HepG2 (cell line): ENCODE measurements around the gene CEACAM16. TPM values are rescaled to one million over a fixed set of nuclear protein-coding genes. Genes with fewer than 3 reads are reported as not detected.
"Not testable (repeated sequence)": the region's sequence is repeated elsewhere in the genome, so short reads cannot be mapped to it uniquely, and the experiment has no call there.

Experiments used
- ATAC-seq: fragments of 200-7000 bp; cut with Tn5 transposase; 3 replicates; pipeline ENCODE4 v1.9.1; 2020; ENCODE audit warnings: mild to moderate bottlenecking, moderate library complexity
- BruUV-seq: library from RNA; stranded (reverse); fragments of 400-500 nt; replicated peaks from 2 replicates; lab custom pipeline; 2021; lab: Mats Ljungman, UMichigan
- CTCF ChIA-PET: fragments of 300-600 bp; formaldehyde crosslinking; extraction: SDS; loops from one replicate; lab custom pipeline; 2021; ENCODE audit warnings: low total read pairs, inconsistent platforms, low intra/inter-chr PET ratio; lab: Yijun Ruan, JAX
- POLR2A ChIA-PET: fragments of 350-600 bp; sonication (Branson Sonifier 250); formaldehyde crosslinking; loops from one replicate; lab custom pipeline; 2020; ENCODE audit warnings: antibody characterized with exemption, inconsistent platforms; lab: Yijun Ruan, JAX
- DNase-seq: peaks from one replicate; pipeline ENCODE4 v3.0.0-alpha.2; 2015; ENCODE audit warnings: low spot score
- FAIRE-seq: peaks from 3 replicates; lab custom pipeline; 2011; peaks lifted over from hg19 to GRCh38; lab: Jason Lieb, UNC
- H2AFZ ChIP-seq: one replicate; pipeline ENCODE4 v1.6.1; 2011; ENCODE audit warnings: low read length, inconsistent platforms
- H3K27ac ChIP-seq: fragments of 300-600 bp; 3 replicates; pipeline ENCODE4 v1.8.0; 2011; ENCODE audit warnings: mixed run types, mild to moderate bottlenecking, mixed read lengths, low read length, inconsistent platforms; ENCODE audit not compliant: insufficient read depth; ENCODE audit errors: extremely low read length
- H3K27me3 ChIP-seq, 2 experiments: fragments of 200-600 bp in 1 of 2; 2 replicates in 1 of 2; 3 replicates in 1 of 2; pipeline versions ENCODE4 v1.6.0 to v1.8.0; 2011; ENCODE audit warnings: low read length in 2 of 2, mild to moderate bottlenecking in 2 of 2, moderate library complexity in 2 of 2, inconsistent platforms in 1 of 2; ENCODE audit not compliant: insufficient read depth in 2 of 2, control insufficient read depth in 1 of 2
- H3K36me3 ChIP-seq, 2 experiments: fragments of 200-600 bp in 1 of 2; replicated peaks in 1 of 2; 2 replicates in 1 of 2; 3 replicates in 1 of 2; pipeline versions ENCODE4 v1.5.1 to v1.8.0; 2011; ENCODE audit warnings: low read length in 2 of 2, inconsistent platforms in 1 of 2; ENCODE audit not compliant: insufficient read depth in 2 of 2, control insufficient read depth in 1 of 2
- H3K4me1 ChIP-seq: 2 replicates; pipeline ENCODE4 v1.5.1; 2012; ENCODE audit warnings: low read length, inconsistent platforms; ENCODE audit not compliant: insufficient read depth
- H3K4me2 ChIP-seq: 2 replicates; pipeline ENCODE4 v1.6.0; 2011; ENCODE audit warnings: low read depth, low read length, inconsistent platforms
- H3K4me3 ChIP-seq, 3 experiments: fragments of 200-600 bp in 1 of 3; sonication (generic), shearing (Covaris generic) in 1 of 3; replicated peaks in 1 of 3; 2 replicates each; pipeline ENCODE4 v1.5.1; 2011 to 2016; ENCODE audit warnings: low read length in 3 of 3, inconsistent platforms in 2 of 3, low read depth in 2 of 3, mild to moderate bottlenecking in 2 of 3, control low read depth in 1 of 3, mixed read lengths in 1 of 3; ENCODE audit not compliant: insufficient read depth in 1 of 3
- H3K79me2 ChIP-seq: one replicate; pipeline ENCODE4 v1.6.1; 2011; ENCODE audit warnings: low read length, inconsistent platforms; ENCODE audit not compliant: insufficient read depth
- H3K9ac ChIP-seq: 2 replicates; pipeline ENCODE4 v1.6.0; 2011; ENCODE audit warnings: mild to moderate bottlenecking, low read depth, low read length, inconsistent platforms; ENCODE audit not compliant: insufficient read depth
- H3K9me3 ChIP-seq: 2 replicates; pipeline ENCODE4 v1.5.1; 2012; ENCODE audit warnings: mild to moderate bottlenecking, low read length
- H4K20me1 ChIP-seq: 2 replicates; pipeline ENCODE4 v1.6.0; 2011; ENCODE audit warnings: inconsistent platforms, mild to moderate bottlenecking, low read length, moderate library complexity; ENCODE audit not compliant: insufficient read depth
- HMG20A ChIP-seq: IDR thresholded peaks from 2 replicates; pipeline ENCODE4 v1.6.1; 2016; ENCODE audit warnings: borderline replicate concordance
- LCORL ChIP-seq, 2 experiments: fragments of 450-650 bp in 1 of 2; sonication (generic) in 1 of 2; formaldehyde crosslinking in 1 of 2; IDR thresholded peaks; 2 replicates each; pipeline versions ENCODE4 v1.5.0 to v1.6.1; 2017 to 2020; ENCODE audit warnings: antibody characterized with exemption in 1 of 2, missing genetic modification reagents in 1 of 2
- MNT ChIP-seq: fragments of 450-650 bp; IDR thresholded peaks from 2 replicates; pipeline ENCODE4 v1.6.1; 2016
- PAXIP1 ChIP-seq: sonication (generic); formaldehyde crosslinking; conservative IDR thresholded peaks from 2 replicates; pipeline ENCODE4 v1.4.0; 2020; ENCODE audit warnings: mild to moderate bottlenecking, missing genetic modification reagents, moderate library complexity
- RXRA ChIP-seq: sonication (generic); formaldehyde crosslinking; IDR thresholded peaks from 2 replicates; pipeline ENCODE4 v1.5.1; 2020; ENCODE audit warnings: missing genetic modification reagents
- THAP8 ChIP-seq: sonication (generic); formaldehyde crosslinking; IDR thresholded peaks from 2 replicates; pipeline ENCODE4 v1.5.1; 2020; ENCODE audit warnings: missing genetic modification reagents, mild to moderate bottlenecking, borderline replicate concordance
- ZKSCAN1 ChIP-seq: fragments of 150-350 bp; IDR thresholded peaks from 2 replicates; pipeline ENCODE4 v1.6.1; 2014; ENCODE audit warnings: low read length
- ZNF639 ChIP-seq: conservative IDR thresholded peaks from 2 replicates; pipeline ENCODE4 v1.6.1; 2018; ENCODE audit warnings: missing genetic modification reagents
- ZNF841 ChIP-seq: sonication (generic); formaldehyde crosslinking; IDR thresholded peaks from 2 replicates; pipeline ENCODE4 v1.8.1; 2023; ENCODE audit warnings: missing genetic modification reagents, borderline replicate concordance
- WGBS: methylation state at CpG from one replicate; pipeline ENCODE4 v1.1.6; 2017; ENCODE audit warnings: low lambda C conversion rate; 5-methylcytosine and 5-hydroxymethylcytosine counted together
- in situ Hi-C: cut with HindIII; loops from 2 replicates; pipeline ENCODE4 v1.10.0; 2017; ENCODE audit warnings: low pct_unique_long_range_greater_than_20kb; ENCODE audit not compliant: extremely low pct_ligation_motif_present
- intact Hi-C: fragments of 100-400 bp; cut with micrococcal nuclease; formaldehyde crosslinking; loops from one replicate; pipeline ENCODE4 v1.10.0; 2022; ENCODE audit not compliant: unreplicated experiment
- polyA plus RNA-seq, 8 experiments: library from polyadenylated mRNA; depleted of rRNA in 3 of 8; stranded (reverse) in 7 of 8; unstranded in 1 of 8; fragments of >200 nt; fragmentation: Illumina TruSeq in 4 of 8; extraction: Trizol in 4 of 8; gene quantifications; 2 replicates each; pipeline versions ENCODE4 v1.2.1 to v1.2.3, GENCODE V29; 2011 to 2016; ENCODE audit warnings: low read depth in 4 of 8, missing spikeins in 1 of 8, mixed read lengths in 1 of 8; ENCODE audit not compliant: insufficient read depth in 1 of 8
- total RNA-seq, 5 experiments: library from RNA; depleted of rRNA; stranded (reverse); fragments of >200 nt; fragmentation: Illumina TruSeq; extraction: Trizol; gene quantifications; 2 replicates each; pipeline ENCODE4 v1.2.3, GENCODE V29; 2016; ENCODE audit warnings: low read depth in 1 of 5

CEACAM16 gene
- total and polyA plus RNA-seq, 2 of the 13 experiments (the other 11 are each of a cell fraction or from before 2014, with no cell fraction given), result not detected

GRCh38 chr19:44720945-44721344 lies 22.0 kb downstream of the CEACAM16 start (continued):
- TF ChIP-seq HMG20A (no peak), ZNF639 (CRISPR knock-in tag) (no peak), MNT (no peak), ZKSCAN1 (no peak), THAP8 (CRISPR knock-in tag) (no peak), RXRA (no peak), ZNF841 (no peak)

- Histone ChIP-seq H3K79me2 (peaks cover 18% of the 10 kb centered on the region), H3K4me1 (peaks cover 90% of the 10 kb centered on the region)
- H4K20me1 ChIP-seq; intact Hi-C loops; BruUV-seq; H3K9me3 ChIP-seq; H3K4me2 ChIP-seq; H3K27me3 ChIP-seq; DNase-seq; FAIRE-seq; H3K27ac ChIP-seq; H2AFZ ChIP-seq; H3K4me3 ChIP-seq; H3K36me3 ChIP-seq; H3K9ac ChIP-seq; ATAC-seq; TF ChIP-seq LCORL (IDR thresholded peaks at IDR 0.05): not testable (repeated sequence)
- WGBS, result 93% methylated on average over 5 of the region's 5 CpGs
- ChIA-PET POLR2A (interaction anchor here (0.7 to 8.0 kb wide), 4 partner anchors 8 to 50 kb away, joined by 3 to 94 read pairs (median 20); no protein-coding TSS in a partner anchor), CTCF (interaction anchor here (1.4 kb wide), 1 partner anchor 32 kb away, joined by 4 read pairs; no protein-coding TSS in a partner anchor)
- 0 out of 2 replicates have a peak, but pooled peaks have one; percentile 2 for TF ChIP-seq PAXIP1 (CRISPR knock-in tag)
- 0 out of 2 replicates have a peak, but pooled peaks have one; percentile 2 for TF ChIP-seq LCORL (CRISPR knock-in tag; IDR thresholded peaks at IDR 0.05)
- in situ Hi-C loops, result loop anchor here (5.0 kb wide), 2 partner anchors 34 to 36 kb away; no protein-coding TSS in a partner anchor
These were observed 22.4 kb downstream of the CEACAM16 start for GRCh38 chr19:44721369-44721768.
